Astrocyte of the spinal cord (primary cell): ENCODE measurements around the gene SWI5.
A peak's percentile ranks its signal among the peaks of the same experiment; 100 is the strongest.
"Not testable (repeated sequence)": the region's sequence is repeated elsewhere in the genome, so short reads cannot be mapped to it uniquely, and the experiment has no call there.

Experiments
- DNase-seq: peaks from one replicate; pipeline ENCODE4 v3.0.0; 2011; ENCODE audit warnings: low read depth, low spot score
- H3K4me3 ChIP-seq: 2 replicates; pipeline ENCODE4 v1.5.1; 2011; ENCODE audit warnings: low read depth, mild to moderate bottlenecking, low read length, moderate library complexity
- CTCF ChIP-seq: IDR thresholded peaks from 2 replicates; pipeline ENCODE4 v1.5.1; 2012; ENCODE audit warnings: low read depth, mild to moderate bottlenecking, low read length, inconsistent platforms
- in situ Hi-C: cut with HindIII; loops from 2 replicates; pipeline ENCODE4 v1.10.0; 2017; ENCODE audit warnings: low sequenced_read_pairs

Gene SWI5

DNA sequence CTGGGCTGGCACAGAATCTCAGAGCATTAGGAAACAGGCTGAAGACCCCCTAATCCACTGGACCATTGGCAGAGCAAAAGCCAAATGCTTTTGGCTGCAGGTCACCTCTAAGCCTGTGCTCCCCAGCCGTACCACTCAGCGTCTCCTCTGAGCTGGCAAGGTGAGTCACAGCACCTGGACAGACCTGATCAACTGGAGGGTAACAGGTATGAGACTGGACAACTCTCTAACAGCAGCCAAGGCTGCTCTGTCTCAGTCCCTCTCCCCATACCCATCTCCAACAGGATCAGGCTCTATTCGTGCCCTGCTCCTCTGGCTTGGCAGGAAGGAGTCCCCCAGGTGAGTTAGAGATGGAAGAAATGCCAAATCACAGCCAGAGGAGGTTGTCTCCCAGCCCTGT, 5.0 kb upstream of the SWI5 start:
- no peak overlapping the region for H3K4me3 ChIP-seq
- no peak for TF ChIP-seq CTCF
- in situ Hi-C loops, result no loop called here
- no peak for DNase-seq

- in situ Hi-C loops, result no loop called here
- TF ChIP-seq CTCF, result no peak
- no peak overlapping the region for H3K4me3 ChIP-seq
- no peak for DNase-seq
Measured at GRCh38 chr9:128271512-128271911, 4.6 kb upstream of the SWI5 start.

GRCh38 chr9:128274245-128274644, 1.8 kb upstream of the SWI5 start:
- no peak for DNase-seq
- in situ Hi-C loops, result no loop called here
- TF ChIP-seq CTCF, result no peak
- H3K4me3 ChIP-seq, result peak overlapping the region; percentile 92

DNA sequence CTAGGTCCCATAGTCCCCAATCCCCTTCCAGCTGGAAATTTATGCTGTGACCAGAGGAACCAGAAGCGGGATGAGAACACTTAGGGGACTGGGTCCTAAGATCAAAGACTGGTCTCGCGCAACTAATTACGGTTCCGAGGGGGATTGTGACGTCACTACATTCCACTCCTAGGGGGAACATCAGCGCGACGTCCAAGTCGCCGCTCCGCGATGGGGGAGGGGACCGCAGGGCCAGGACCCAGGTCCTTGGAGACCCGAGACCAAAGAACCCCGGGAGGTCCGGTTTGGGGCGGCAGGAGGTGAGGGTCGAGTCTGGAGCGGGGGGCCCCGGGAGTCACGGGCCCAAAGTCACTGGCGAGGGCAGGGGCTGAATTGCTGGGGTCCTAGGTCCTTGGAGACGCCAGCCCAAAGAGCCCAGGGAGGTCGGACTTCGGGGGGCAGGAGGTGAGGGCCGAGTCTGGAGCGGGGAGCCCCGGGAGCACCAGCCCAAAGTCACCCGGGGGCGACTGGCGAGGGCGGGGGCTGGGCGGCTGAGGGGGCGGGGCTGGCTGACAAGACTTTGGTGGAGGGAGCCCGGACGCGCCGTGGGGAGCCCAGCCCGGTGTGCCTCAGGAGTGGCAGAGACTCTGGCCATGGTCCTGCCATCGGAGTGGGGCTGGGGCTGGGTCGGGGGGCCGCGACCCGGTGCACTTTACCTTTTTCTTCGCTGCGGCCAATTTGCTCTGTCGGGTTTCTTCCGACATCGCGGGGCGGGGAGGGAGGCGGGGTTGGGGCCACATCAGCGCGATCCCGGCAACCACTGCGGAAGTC, 673 bp upstream of the SWI5 start, which contains the start of gene GOLGA2:
Gene GOLGA2, minus strand, starts transcription at position 810 of the 810 bp plus-strand sequence. Its CDS starts 31 bp downstream, at position 779.
- DNase-seq, result peak; percentile 42
- in situ Hi-C loops, result no loop called here
- peak within 1 kb of the TSS; percentile 92 for H3K4me3 ChIP-seq
- TF ChIP-seq CTCF, result no peak

DNA sequence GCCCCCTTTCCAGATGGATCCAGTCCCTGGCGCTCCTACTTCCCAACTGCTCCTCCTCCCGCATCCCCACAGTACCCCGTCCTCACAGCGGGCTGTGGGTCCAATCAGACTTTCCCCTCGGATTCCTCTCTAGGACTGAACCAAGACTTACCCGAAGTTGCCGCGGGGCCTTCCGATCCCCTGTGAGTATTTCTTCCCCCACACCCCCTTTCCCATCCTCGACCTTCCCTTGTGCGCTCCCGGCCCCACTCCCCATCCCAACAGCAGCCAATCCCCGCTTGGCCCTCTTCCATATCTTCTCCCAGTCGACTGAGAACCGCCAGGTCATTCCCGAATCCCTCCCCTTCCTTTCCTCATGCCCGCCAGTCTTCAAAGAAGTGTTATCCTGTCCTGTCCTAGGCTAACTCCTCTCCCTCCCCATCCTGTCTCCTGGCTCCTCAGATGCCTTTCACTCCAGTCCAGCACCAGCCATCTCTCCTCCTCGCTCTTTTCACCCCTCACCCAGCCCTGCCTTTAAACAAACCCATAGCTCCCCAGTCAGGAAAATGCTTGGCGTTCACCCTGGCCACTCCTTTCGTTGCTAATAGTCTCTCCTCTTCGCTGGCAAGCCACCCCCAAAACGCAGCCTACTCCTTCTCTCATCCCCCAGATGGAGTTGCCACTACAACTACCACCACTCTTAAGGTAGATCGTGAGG, 646 bp downstream of the SWI5 start:
- in situ Hi-C loops, result no loop called here
- peak; percentile 25 for DNase-seq
- no peak for TF ChIP-seq CTCF
- H3K4me3 ChIP-seq, result peak overlapping the region; percentile 92

DNA sequence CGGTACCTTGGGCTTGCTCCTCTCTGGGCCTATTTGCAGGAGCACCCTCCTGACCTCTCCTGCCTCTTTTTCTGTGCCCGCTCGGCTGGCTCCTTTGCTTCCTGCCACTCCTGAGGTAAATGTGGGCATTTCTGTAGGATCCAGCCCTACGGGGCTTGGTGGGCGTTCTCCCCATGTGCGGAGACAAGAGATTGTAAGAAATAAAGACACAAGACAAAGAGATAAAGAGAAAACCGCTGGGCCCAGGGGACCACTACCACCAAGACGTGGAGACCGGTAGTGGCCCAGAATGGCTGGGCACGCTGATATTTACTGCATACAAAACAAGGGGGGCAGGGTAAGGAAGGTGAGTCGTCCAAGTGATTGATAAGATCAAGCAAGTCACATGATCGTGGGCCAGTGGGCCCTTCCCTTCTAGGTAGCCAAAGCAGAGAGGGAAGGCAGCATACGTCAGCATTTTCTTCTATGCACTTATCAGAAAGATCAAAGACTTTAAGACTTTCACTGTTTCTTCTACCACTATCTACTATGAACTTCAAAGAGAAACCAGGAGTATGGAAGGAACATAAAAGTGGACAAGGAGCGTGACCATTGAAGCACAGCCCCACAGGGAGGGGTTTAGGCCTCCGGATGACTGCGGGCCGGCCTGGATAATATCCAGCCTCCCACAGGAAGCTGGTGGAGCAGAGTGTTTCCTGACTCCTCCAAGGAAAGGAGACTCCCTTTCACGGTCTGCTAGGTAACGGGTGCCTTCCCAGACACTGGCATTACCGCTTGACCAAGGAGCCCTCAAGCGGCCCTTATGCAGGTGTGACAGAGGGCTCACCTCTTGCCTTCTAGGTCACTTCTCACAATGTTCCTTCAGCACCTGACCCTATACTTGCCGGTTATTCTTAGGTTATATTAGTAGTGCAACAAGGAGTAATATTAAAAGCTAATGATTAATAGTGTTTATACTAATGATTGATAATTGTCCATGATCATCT, 3.3 kb downstream of the SWI5 start:
- H3K4me3 ChIP-seq, DNase-seq, in situ Hi-C loops: not testable (repeated sequence)
